Neutrophil (primary cell): ENCODE measurements around the gene DFFB.
"Not testable (repeated sequence)": the region's sequence is repeated elsewhere in the genome, so short reads cannot be mapped to it uniquely, and the experiment has no call there.

Experiments used
- H3K27ac ChIP-seq: fragments of 200-600 bp; sonication (generic); 2 replicates; pipeline ENCODE4 v1.5.1; 2016; ENCODE audit warnings: mild to moderate bottlenecking, moderate library complexity
- H3K27me3 ChIP-seq: fragments of 200-600 bp; sonication (generic); 2 replicates; pipeline ENCODE4 v1.6.0; 2016; ENCODE audit warnings: mild to moderate bottlenecking
- H3K36me3 ChIP-seq: fragments of 200-600 bp; sonication (generic); 2 replicates; pipeline ENCODE4 v1.5.1; 2017
- H3K4me1 ChIP-seq, 2 experiments: fragments of 200-600 bp in 1 of 2; sonication (generic) in 1 of 2; 1 replicate in 1 of 2; 2 replicates in 1 of 2; pipeline versions ENCODE4 v1.5.1 to v1.6.1; 2013 to 2016; ENCODE audit warnings: low read depth in 1 of 2, low read length in 1 of 2, mild to moderate bottlenecking in 1 of 2, moderate library complexity in 1 of 2; ENCODE audit not compliant: control insufficient read depth in 1 of 2, insufficient read depth in 1 of 2
- H3K4me3 ChIP-seq, 2 experiments: fragments of 200-600 bp in 1 of 2; sonication (generic) in 1 of 2; 1 replicate in 1 of 2; 2 replicates in 1 of 2; pipeline ENCODE4 v1.5.1; 2013 to 2016; ENCODE audit warnings: low read depth in 1 of 2, low read length in 1 of 2, mild to moderate bottlenecking in 1 of 2, moderate library complexity in 1 of 2
- H3K9me3 ChIP-seq: fragments of 200-600 bp; sonication (generic); 2 replicates; pipeline ENCODE4 v1.5.1; 2016
- CTCF ChIP-seq: fragments of 200-600 bp; sonication (generic); IDR thresholded peaks from 2 replicates; pipeline ENCODE4 v1.5.1; 2016; ENCODE audit warnings: antibody characterized with exemption

Gene DFFB

GRCh38 chr1:3917761-3918160 lies 60.5 kb downstream of the DFFB start:
- TF ChIP-seq CTCF, result no peak
- Histone ChIP-seq H3K4me1 (no peaks in the 10 kb centered on the region), H3K27me3 (peaks cover 6% of the 10 kb centered on the region), H3K4me3 (no peak overlapping the region), H3K9me3 (no peaks in the 10 kb centered on the region), H3K27ac (no peak overlapping the region), H3K36me3 (no peaks in the 10 kb centered on the region)

- not testable (repeated sequence) for H3K4me1 ChIP-seq, H3K27me3 ChIP-seq, H3K4me3 ChIP-seq, H3K27ac ChIP-seq, H3K36me3 ChIP-seq, H3K9me3 ChIP-seq
These were observed 61.1 kb downstream of the DFFB start for GRCh38 chr1:3918359-3918758.

GRCh38 chr1:3918966-3919611 lies 61.8 kb downstream of the DFFB start:
- Histone ChIP-seq H3K4me3 (no peak overlapping the region), H3K36me3 (no peaks in the 10 kb centered on the region), H3K9me3 (no peaks in the 10 kb centered on the region), H3K27ac (no peak overlapping the region), H3K4me1 (no peaks in the 10 kb centered on the region), H3K27me3 (peaks cover 6% of the 10 kb centered on the region)
- no peak for TF ChIP-seq CTCF

- no peaks in the 10 kb centered on the region for H3K36me3 ChIP-seq
- TF ChIP-seq CTCF, result no peak
- no peaks in the 10 kb centered on the region for H3K9me3 ChIP-seq
- H3K27me3 ChIP-seq, result peaks cover 6% of the 10 kb centered on the region
- H3K27ac ChIP-seq, result no peak overlapping the region
- H3K4me1 ChIP-seq, result no peaks in the 10 kb centered on the region
- H3K4me3 ChIP-seq, result no peak overlapping the region
These were observed 62.4 kb downstream of the DFFB start for GRCh38 chr1:3919706-3920105.

- peaks cover 6% of the 10 kb centered on the region for H3K27me3 ChIP-seq
- no peaks in the 10 kb centered on the region for H3K9me3 ChIP-seq
- no peaks in the 10 kb centered on the region for H3K4me1 ChIP-seq
- H3K27ac ChIP-seq, result no peak overlapping the region
- H3K36me3 ChIP-seq, result no peaks in the 10 kb centered on the region
- TF ChIP-seq CTCF, result no peak
- H3K4me3 ChIP-seq, result no peak overlapping the region
These were observed 64.5 kb downstream of the DFFB start for GRCh38 chr1:3921765-3922164.

- no peaks in the 10 kb centered on the region for H3K9me3 ChIP-seq
- no peak overlapping the region for H3K27ac ChIP-seq
- H3K27me3 ChIP-seq, result peaks cover 6% of the 10 kb centered on the region
- no peaks in the 10 kb centered on the region for H3K36me3 ChIP-seq
- no peak overlapping the region for H3K4me3 ChIP-seq
- H3K4me1 ChIP-seq, result no peaks in the 10 kb centered on the region
- no peak for TF ChIP-seq CTCF
These were observed 65.0 kb downstream of the DFFB start for GRCh38 chr1:3922201-3922725.
